ENCODE data around the gene CTSC. TPM values are rescaled to one million over a fixed set of nuclear protein-coding genes. Genes with fewer than 3 reads are reported as not detected.

The CTSC gene
- total RNA-seq, 1 donor from 2014 or later = 84.7 TPM

- TF ChIP-seq POLR2AphosphoS5 (IDR thresholded peaks at IDR 0.05; ENCODE audit: insufficient read depth in 1 of 2, low read depth in 1 of 2) (no peak), POLR2A (IDR thresholded peaks at IDR 0.05) (no peak), CTCF (IDR thresholded peaks at IDR 0.05) (no peak)
- no peak for DNase-seq (ENCODE audit: extremely low spot score in 2 of 2)
- Histone ChIP-seq H3K4me3 (no peak overlapping the region), H3K4me1 (peaks cover 52% of the 10 kb centered on the region), H3K36me3 (no peaks in the 10 kb centered on the region), H3K27ac (no peak overlapping the region), H3K9me3 (no peaks in the 10 kb centered on the region), H3K27me3 (no peaks in the 10 kb centered on the region)
- intact Hi-C loops (cut with DNase I) = no loop called here
These were observed 21.5 kb downstream of the CTSC start for GRCh38 chr11:88315981-88316441.

- Histone ChIP-seq H3K4me3 (no peak overlapping the region), H3K27me3 (no peaks in the 10 kb centered on the region), H3K9me3 (no peaks in the 10 kb centered on the region), H3K36me3 (no peaks in the 10 kb centered on the region), H3K4me1 (peaks cover 43% of the 10 kb centered on the region), H3K27ac (no peak overlapping the region)
- intact Hi-C loops (cut with DNase I) = no loop called here
- no peak for TF ChIP-seq POLR2AphosphoS5 (IDR thresholded peaks at IDR 0.05; ENCODE audit: insufficient read depth in 1 of 2, low read depth in 1 of 2)
- TF ChIP-seq CTCF (IDR thresholded peaks at IDR 0.05) = no peak
- TF ChIP-seq POLR2A (IDR thresholded peaks at IDR 0.05) = no peak
- no peak for DNase-seq (ENCODE audit: extremely low spot score in 2 of 2)
These were observed 22.5 kb downstream of the CTSC start for GRCh38 chr11:88315015-88315414.

- H3K4me3 ChIP-seq = no peak overlapping the region
- no peaks in the 10 kb centered on the region for H3K27me3 ChIP-seq
- peaks cover 34% of the 10 kb centered on the region for H3K4me1 ChIP-seq
- TF ChIP-seq CTCF (IDR thresholded peaks at IDR 0.05) = no peak
- TF ChIP-seq POLR2AphosphoS5 (IDR thresholded peaks at IDR 0.05; ENCODE audit: insufficient read depth in 1 of 2, low read depth in 1 of 2) = no peak
- no peak for TF ChIP-seq POLR2A (IDR thresholded peaks at IDR 0.05)
- no peaks in the 10 kb centered on the region for H3K36me3 ChIP-seq
- no peak overlapping the region for H3K27ac ChIP-seq
- no peaks in the 10 kb centered on the region for H3K9me3 ChIP-seq
- intact Hi-C loops (cut with DNase I) = no loop called here
- no peak for DNase-seq (ENCODE audit: extremely low spot score in 2 of 2)
These were observed 24.1 kb downstream of the CTSC start for GRCh38 chr11:88313441-88313840.

GRCh38 chr11:88312628-88313027 is 24.9 kb downstream of the CTSC start:
- no peak overlapping the region for H3K27ac ChIP-seq
- H3K36me3 ChIP-seq = no peaks in the 10 kb centered on the region
- intact Hi-C loops (cut with DNase I) = no loop called here
- H3K9me3 ChIP-seq = no peaks in the 10 kb centered on the region
- H3K27me3 ChIP-seq = no peaks in the 10 kb centered on the region
- peaks cover 31% of the 10 kb centered on the region for H3K4me1 ChIP-seq
- H3K4me3 ChIP-seq = no peak overlapping the region
- TF ChIP-seq POLR2AphosphoS5 (IDR thresholded peaks at IDR 0.05; ENCODE audit: insufficient read depth in 1 of 2, low read depth in 1 of 2) (no peak), POLR2A (IDR thresholded peaks at IDR 0.05) (no peak), CTCF (IDR thresholded peaks at IDR 0.05) (no peak)
- no peak for DNase-seq (ENCODE audit: extremely low spot score in 2 of 2)

GRCh38 chr11:88310246-88310645 is 27.3 kb downstream of the CTSC start:
- no peaks in the 10 kb centered on the region for H3K27me3 ChIP-seq
- H3K9me3 ChIP-seq = no peaks in the 10 kb centered on the region
- intact Hi-C loops (cut with DNase I) = no loop called here
- H3K4me3 ChIP-seq = no peak overlapping the region
- peaks cover 26% of the 10 kb centered on the region for H3K4me1 ChIP-seq
- TF ChIP-seq POLR2A (IDR thresholded peaks at IDR 0.05) (no peak), POLR2AphosphoS5 (IDR thresholded peaks at IDR 0.05; ENCODE audit: insufficient read depth in 1 of 2, low read depth in 1 of 2) (no peak), CTCF (IDR thresholded peaks at IDR 0.05) (no peak)
- H3K27ac ChIP-seq = no peak overlapping the region
- no peak for DNase-seq (ENCODE audit: extremely low spot score in 2 of 2)
- peaks cover 0 to 5% of the 10 kb centered on the region in 2 donors for H3K36me3 ChIP-seq
